ENCODE results near the gene FMNL2.

The FMNL2 gene

DNA sequence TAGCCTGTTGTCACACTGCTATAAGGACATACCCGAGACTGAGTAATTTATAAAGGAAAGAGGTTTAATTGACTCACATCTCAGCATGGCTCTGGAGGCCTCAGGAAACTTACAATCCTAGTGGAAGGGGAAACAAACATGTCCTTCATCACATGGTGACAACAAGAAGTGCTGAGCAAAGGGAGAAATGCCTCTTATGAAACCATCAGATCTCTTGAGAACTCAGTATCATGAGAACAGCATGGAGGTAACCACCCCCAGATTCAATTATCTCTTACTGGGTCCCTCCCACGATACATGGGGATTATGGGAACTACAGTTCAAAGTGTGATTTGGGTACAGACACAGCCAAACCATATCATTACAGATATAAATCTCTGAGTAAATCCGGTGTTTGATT, 233.6 kb downstream of the FMNL2 start:
- H2BK15ac ChIP-seq (ENCODE audit: low read length): no peak overlapping the region
- H3K4me1 ChIP-seq (ENCODE audit: control insufficient read depth in 2 of 2, insufficient read depth in 1 of 2, low read depth in 1 of 2, low read length in 2 of 2): no peaks in the 10 kb centered on the region
- H3K18ac ChIP-seq (ENCODE audit: low read length): no peak overlapping the region
- no peak overlapping the region for H2AK5ac ChIP-seq (ENCODE audit: low read depth, low read length)
- H2BK5ac ChIP-seq (ENCODE audit: low read length): no peak overlapping the region
- no peak overlapping the region for H3K4me2 ChIP-seq (ENCODE audit: insufficient read depth, low read length, poor library complexity, severe bottlenecking)
- no peak overlapping the region for H3K9ac ChIP-seq (ENCODE audit: low read depth, low read length, poor library complexity)
- no peaks in the 10 kb centered on the region for H3K79me1 ChIP-seq (ENCODE audit: low read depth, low read length)
- no peak overlapping the region for H2BK12ac ChIP-seq (ENCODE audit: low read length)
- no peaks in the 10 kb centered on the region for H3K9me3 ChIP-seq (replicated peaks in 1 of 2; ENCODE audit: control insufficient read depth in 2 of 2, insufficient read depth in 1 of 2, low read depth in 1 of 2, low read length in 2 of 2)
- H4K91ac ChIP-seq (ENCODE audit: low read depth, low read length, poor library complexity): no peak overlapping the region
- peaks cover 2 to 76% of the 10 kb centered on the region in 2 donors for H3K36me3 ChIP-seq (replicated peaks in 1 of 2; ENCODE audit: control insufficient read depth in 2 of 2, insufficient read depth in 2 of 2, low read length in 2 of 2)
- H3K23ac ChIP-seq (ENCODE audit: low read depth, low read length, poor library complexity): no peak overlapping the region
- no CpG with 5 or more reads among the region's 3 CpGs for WGBS, 2 donors (ENCODE audit: extremely low coverage in 2 of 2, insufficient read length in 2 of 2, insufficient replicate concordance in 1 of 2)
- H3K27me3 ChIP-seq (ENCODE audit: control insufficient read depth in 3 of 3, insufficient read depth in 3 of 3, low read depth in 1 of 3, low read length in 3 of 3): no peaks in the 10 kb centered on the region
- H2BK120ac ChIP-seq (ENCODE audit: low read depth, low read length): no peak overlapping the region
- H2AFZ ChIP-seq (ENCODE audit: low read length): no peak overlapping the region
- H4K8ac ChIP-seq (ENCODE audit: low read depth, low read length): no peak overlapping the region
- no peak overlapping the region for H3K4ac ChIP-seq (ENCODE audit: low read length)
- no peak overlapping the region for H3K4me3 ChIP-seq (ENCODE audit: low read length in 2 of 2)
- H3K27ac ChIP-seq (replicated peaks; ENCODE audit: low read length): no peak overlapping the region
- no peak for DNase-seq (ENCODE audit: low spot score)
- H3K14ac ChIP-seq (ENCODE audit: low read length): no peak overlapping the region

DNA sequence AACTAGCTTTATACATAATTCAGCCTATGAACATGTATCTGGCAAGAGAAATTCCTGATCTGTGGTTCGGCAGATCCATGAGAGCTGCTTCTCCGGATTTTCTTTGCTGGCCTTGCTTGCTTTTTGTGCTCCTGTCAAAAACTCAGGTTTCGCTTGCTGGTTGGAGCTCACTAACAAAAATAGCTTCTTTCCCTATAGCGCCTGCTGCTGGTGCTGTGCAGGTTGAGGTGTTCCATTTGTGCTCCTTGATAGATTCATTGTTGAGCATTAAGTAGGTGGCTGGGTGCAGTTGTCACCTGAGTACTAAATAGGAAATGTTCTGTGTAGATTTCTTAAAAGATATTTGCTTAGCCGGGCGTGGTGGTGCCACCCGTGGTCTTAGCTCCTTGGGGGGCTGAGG, 234.2 kb downstream of the FMNL2 start:
- DNase-seq (ENCODE audit: low spot score): no peak
- no peak overlapping the region for H2BK15ac ChIP-seq (ENCODE audit: low read length)

GRCh38 chr2:152571048-152571766, 236.2 kb downstream of the FMNL2 start:
- no peak overlapping the region for H3K27ac ChIP-seq (replicated peaks; ENCODE audit: low read length)

More for the DNA sequence above, 234.2 kb downstream of the FMNL2 start:
- no peak overlapping the region for H3K14ac ChIP-seq (ENCODE audit: low read length)
- H2BK12ac ChIP-seq (ENCODE audit: low read length): no peak overlapping the region
- H3K4me2 ChIP-seq (ENCODE audit: insufficient read depth, low read length, poor library complexity, severe bottlenecking): no peak overlapping the region
- no peak overlapping the region for H2AK5ac ChIP-seq (ENCODE audit: low read depth, low read length)
- no peaks in the 10 kb centered on the region for H3K9me3 ChIP-seq (replicated peaks in 1 of 2; ENCODE audit: control insufficient read depth in 2 of 2, insufficient read depth in 1 of 2, low read depth in 1 of 2, low read length in 2 of 2)
- H3K36me3 ChIP-seq (replicated peaks in 1 of 2; ENCODE audit: control insufficient read depth in 2 of 2, insufficient read depth in 2 of 2, low read length in 2 of 2): peaks cover 2 to 74% of the 10 kb centered on the region in 2 donors
- no peak overlapping the region for H2BK5ac ChIP-seq (ENCODE audit: low read length)
- H3K79me1 ChIP-seq (ENCODE audit: low read depth, low read length): no peaks in the 10 kb centered on the region
- no peak overlapping the region for H3K9ac ChIP-seq (ENCODE audit: low read depth, low read length, poor library complexity)
- no peak overlapping the region for H3K27ac ChIP-seq (replicated peaks; ENCODE audit: low read length)
- H2BK120ac ChIP-seq (ENCODE audit: low read depth, low read length): no peak overlapping the region
- H4K8ac ChIP-seq (ENCODE audit: low read depth, low read length): no peak overlapping the region
- H3K27me3 ChIP-seq (ENCODE audit: control insufficient read depth in 3 of 3, insufficient read depth in 3 of 3, low read depth in 1 of 3, low read length in 3 of 3): no peaks in the 10 kb centered on the region
- WGBS, 2 donors (ENCODE audit: extremely low coverage in 2 of 2, insufficient read length in 2 of 2, insufficient replicate concordance in 1 of 2): no CpG with 5 or more reads among the region's 7 CpGs
- H3K18ac ChIP-seq (ENCODE audit: low read length): no peak overlapping the region
- H2AFZ ChIP-seq (ENCODE audit: low read length): no peak overlapping the region
- H3K4ac ChIP-seq (ENCODE audit: low read length): no peak overlapping the region
- no peak overlapping the region for H4K91ac ChIP-seq (ENCODE audit: low read depth, low read length, poor library complexity)
- no peak overlapping the region for H3K23ac ChIP-seq (ENCODE audit: low read depth, low read length, poor library complexity)
- H3K4me3 ChIP-seq (ENCODE audit: low read length in 2 of 2): no peak overlapping the region
- H3K4me1 ChIP-seq (ENCODE audit: control insufficient read depth in 2 of 2, insufficient read depth in 1 of 2, low read depth in 1 of 2, low read length in 2 of 2): no peaks in the 10 kb centered on the region

GRCh38 chr2:152572031-152572430, 237.1 kb downstream of the FMNL2 start:
- Histone ChIP-seq H2AK5ac (ENCODE audit: low read depth, low read length) (no peak overlapping the region), H3K4me3 (ENCODE audit: low read length in 2 of 2) (no peak overlapping the region), H2BK12ac (ENCODE audit: low read length) (no peak overlapping the region), H2BK5ac (ENCODE audit: low read length) (no peak overlapping the region), H3K14ac (ENCODE audit: low read length) (no peak overlapping the region), H3K18ac (ENCODE audit: low read length) (no peak overlapping the region), H3K27ac (replicated peaks; ENCODE audit: low read length) (no peak overlapping the region), H3K36me3 (replicated peaks in 1 of 2; ENCODE audit: control insufficient read depth in 2 of 2, insufficient read depth in 2 of 2, low read length in 2 of 2) (peaks cover 0 to 76% of the 10 kb centered on the region in 2 donors), H3K4me2 (ENCODE audit: insufficient read depth, low read length, poor library complexity, severe bottlenecking) (no peak overlapping the region), H3K4me1 (ENCODE audit: control insufficient read depth in 2 of 2, insufficient read depth in 1 of 2, low read depth in 1 of 2, low read length in 2 of 2) (no peaks in the 10 kb centered on the region), H2BK15ac (ENCODE audit: low read length) (no peak overlapping the region), H3K79me1 (ENCODE audit: low read depth, low read length) (no peaks in the 10 kb centered on the region), H3K9ac (ENCODE audit: low read depth, low read length, poor library complexity) (no peak overlapping the region), H3K4ac (ENCODE audit: low read length) (no peak overlapping the region), H3K27me3 (ENCODE audit: control insufficient read depth in 3 of 3, insufficient read depth in 3 of 3, low read depth in 1 of 3, low read length in 3 of 3) (no peaks in the 10 kb centered on the region), H2AFZ (ENCODE audit: low read length) (no peak overlapping the region), H3K23ac (ENCODE audit: low read depth, low read length, poor library complexity) (no peak overlapping the region), H2BK120ac (ENCODE audit: low read depth, low read length) (no peak overlapping the region), H3K9me3 (replicated peaks in 1 of 2; ENCODE audit: control insufficient read depth in 2 of 2, insufficient read depth in 1 of 2, low read depth in 1 of 2, low read length in 2 of 2) (no peaks in the 10 kb centered on the region), H4K91ac (ENCODE audit: low read depth, low read length, poor library complexity) (no peak overlapping the region), H4K8ac (ENCODE audit: low read depth, low read length) (no peak overlapping the region)
- DNase-seq (ENCODE audit: low spot score): no peak
- WGBS, 2 donors (ENCODE audit: extremely low coverage in 2 of 2, insufficient read length in 2 of 2, insufficient replicate concordance in 1 of 2): no CpG with 5 or more reads among the region's 1 CpG

More at GRCh38 chr2:152571048-152571766, 236.2 kb downstream of the FMNL2 start:
- WGBS, 2 donors (ENCODE audit: extremely low coverage in 2 of 2, insufficient read length in 2 of 2, insufficient replicate concordance in 1 of 2): no CpG with 5 or more reads among the region's 3 CpGs
- no peak for DNase-seq (ENCODE audit: low spot score)
- Histone ChIP-seq H3K23ac (ENCODE audit: low read depth, low read length, poor library complexity) (no peak overlapping the region), H2BK12ac (ENCODE audit: low read length) (no peak overlapping the region), H3K14ac (ENCODE audit: low read length) (no peak overlapping the region), H3K4ac (ENCODE audit: low read length) (no peak overlapping the region), H2BK5ac (ENCODE audit: low read length) (no peak overlapping the region), H3K4me3 (ENCODE audit: low read length in 2 of 2) (no peak overlapping the region), H3K4me2 (ENCODE audit: insufficient read depth, low read length, poor library complexity, severe bottlenecking) (no peak overlapping the region), H4K91ac (ENCODE audit: low read depth, low read length, poor library complexity) (no peak overlapping the region), H3K9me3 (replicated peaks in 1 of 2; ENCODE audit: control insufficient read depth in 2 of 2, insufficient read depth in 1 of 2, low read depth in 1 of 2, low read length in 2 of 2) (no peaks in the 10 kb centered on the region), H3K79me1 (ENCODE audit: low read depth, low read length) (no peaks in the 10 kb centered on the region), H2BK120ac (ENCODE audit: low read depth, low read length) (no peak overlapping the region), H3K36me3 (replicated peaks in 1 of 2; ENCODE audit: control insufficient read depth in 2 of 2, insufficient read depth in 2 of 2, low read length in 2 of 2) (peaks cover 1 to 76% of the 10 kb centered on the region in 2 donors), H2AFZ (ENCODE audit: low read length) (no peak overlapping the region), H2BK15ac (ENCODE audit: low read length) (no peak overlapping the region), H3K4me1 (ENCODE audit: control insufficient read depth in 2 of 2, insufficient read depth in 1 of 2, low read depth in 1 of 2, low read length in 2 of 2) (no peaks in the 10 kb centered on the region), H3K18ac (ENCODE audit: low read length) (no peak overlapping the region), H3K9ac (ENCODE audit: low read depth, low read length, poor library complexity) (no peak overlapping the region), H4K8ac (ENCODE audit: low read depth, low read length) (no peak overlapping the region), H2AK5ac (ENCODE audit: low read depth, low read length) (no peak overlapping the region), H3K27me3 (ENCODE audit: control insufficient read depth in 3 of 3, insufficient read depth in 3 of 3, low read depth in 1 of 3, low read length in 3 of 3) (no peaks in the 10 kb centered on the region)
